ENCODE data around the gene DNHD1.

GRCh38 chr11:6559369-6559768, 62.3 kb downstream of the DNHD1 start:
- no peak for TF ChIP-seq CTCF (IDR thresholded peaks at IDR 0.05 in 4 of 5, conservative IDR thresholded peaks at IDR 0.05 in 1 of 5)
- no peak for TF ChIP-seq POLR2A (IDR thresholded peaks at IDR 0.05)
